Measurements from ENCODE around the gene FOXN3.

GRCh38 chr14:89219051-89219450 lies 198.0 kb downstream of the FOXN3 start:
- TF ChIP-seq CTCF (IDR thresholded peaks at IDR 0.05) (no peak), POLR2A (IDR thresholded peaks at IDR 0.05) (no peak)
